ENCODE results near the gene CAMK4.

- TF ChIP-seq CTCF (IDR thresholded peaks at IDR 0.05) (no peak), POLR2A (IDR thresholded peaks at IDR 0.05) (no peak)
Observed at GRCh38 chr5:111238431-111239225, 14.4 kb downstream of the CAMK4 start.
